ENCODE measurements around the gene MINPP1. TPM values are rescaled to one million over a fixed set of nuclear protein-coding genes. Genes with fewer than 3 reads are reported as not detected.
A peak's percentile ranks its signal among the peaks of the same experiment; 100 is the strongest.
"Not testable (repeated sequence)": the region's sequence is repeated elsewhere in the genome, so short reads cannot be mapped to it uniquely, and the experiment has no call there.

Gene MINPP1
- total RNA-seq = 14.1 TPM

- DNase-seq (ENCODE audit: low spot score) = peak; percentile 86
Observed at GRCh38 chr10:87504640-87505365, at the start of gene MINPP1. TSS of gene MINPP1 (plus strand) at chr10:87504893. CDS start at chr10:87504916, 23 bp downstream.

GRCh38 chr10:87456586-87457220 is 48.0 kb upstream of the MINPP1 start:
- not testable (repeated sequence) for DNase-seq (ENCODE audit: low spot score)

- not testable (repeated sequence) for DNase-seq (ENCODE audit: low spot score)
Observed at GRCh38 chr10:87461751-87462150, 42.9 kb upstream of the MINPP1 start.

GRCh38 chr10:87466849-87467248 is 37.8 kb upstream of the MINPP1 start:
- DNase-seq (ENCODE audit: low spot score) = not testable (repeated sequence)

- not testable (repeated sequence) for DNase-seq (ENCODE audit: low spot score)
Observed at GRCh38 chr10:87488733-87489132, 16.0 kb upstream of the MINPP1 start.

GRCh38 chr10:87490285-87490684 is 14.4 kb upstream of the MINPP1 start:
- not testable (repeated sequence) for DNase-seq (ENCODE audit: low spot score)

- not testable (repeated sequence) for DNase-seq (ENCODE audit: low spot score)
Observed at GRCh38 chr10:87492450-87492849, 12.2 kb upstream of the MINPP1 start.

- DNase-seq (ENCODE audit: low spot score) = not testable (repeated sequence)
Observed at GRCh38 chr10:87495446-87495845, 9.2 kb upstream of the MINPP1 start.

GRCh38 chr10:87497386-87497785 is 7.3 kb upstream of the MINPP1 start:
- DNase-seq (ENCODE audit: low spot score) = not testable (repeated sequence)

- DNase-seq (ENCODE audit: low spot score) = not testable (repeated sequence)
Observed at GRCh38 chr10:87498106-87498789, 6.4 kb upstream of the MINPP1 start.

GRCh38 chr10:87500646-87501048 is 4.0 kb upstream of the MINPP1 start:
- no peak for DNase-seq (ENCODE audit: low spot score)

GRCh38 chr10:87503401-87503800 is 1.3 kb upstream of the MINPP1 start:
- DNase-seq (ENCODE audit: low spot score) = no peak

GRCh38 chr10:87503886-87504285 is 807 bp upstream of the MINPP1 start:
- DNase-seq (ENCODE audit: low spot score) = no peak

GRCh38 chr10:87504307-87504639 is 420 bp upstream of the MINPP1 start:
- DNase-seq (ENCODE audit: low spot score) = no peak

GRCh38 chr10:87505366-87506111 is 846 bp downstream of the MINPP1 start:
- DNase-seq (ENCODE audit: low spot score) = no peak

GRCh38 chr10:87506956-87507355 is 2.3 kb downstream of the MINPP1 start:
- DNase-seq (ENCODE audit: low spot score) = no peak

GRCh38 chr10:87507879-87508483 is 3.3 kb downstream of the MINPP1 start:
- no peak for DNase-seq (ENCODE audit: low spot score)

- DNase-seq (ENCODE audit: low spot score) = no peak
Observed at GRCh38 chr10:87508837-87509236, 4.1 kb downstream of the MINPP1 start.

- no peak for DNase-seq (ENCODE audit: low spot score)
Observed at GRCh38 chr10:87510025-87510424, 5.3 kb downstream of the MINPP1 start.

GRCh38 chr10:87511526-87511925 is 6.8 kb downstream of the MINPP1 start:
- DNase-seq (ENCODE audit: low spot score) = no peak

- DNase-seq (ENCODE audit: low spot score) = no peak
Observed at GRCh38 chr10:87518937-87519336, 14.2 kb downstream of the MINPP1 start.

- no peak for DNase-seq (ENCODE audit: low spot score)
Observed at GRCh38 chr10:87519582-87519981, 14.9 kb downstream of the MINPP1 start.

Measured in ureter (tissue), 1 donor.